Measurements from ENCODE around the gene OR51V1. TPM values are rescaled to one million over a fixed set of nuclear protein-coding genes. Genes with fewer than 3 reads are reported as not detected.

The OR51V1 gene
- total RNA-seq, 4 donors from 2014 or later = not detected

DNA sequence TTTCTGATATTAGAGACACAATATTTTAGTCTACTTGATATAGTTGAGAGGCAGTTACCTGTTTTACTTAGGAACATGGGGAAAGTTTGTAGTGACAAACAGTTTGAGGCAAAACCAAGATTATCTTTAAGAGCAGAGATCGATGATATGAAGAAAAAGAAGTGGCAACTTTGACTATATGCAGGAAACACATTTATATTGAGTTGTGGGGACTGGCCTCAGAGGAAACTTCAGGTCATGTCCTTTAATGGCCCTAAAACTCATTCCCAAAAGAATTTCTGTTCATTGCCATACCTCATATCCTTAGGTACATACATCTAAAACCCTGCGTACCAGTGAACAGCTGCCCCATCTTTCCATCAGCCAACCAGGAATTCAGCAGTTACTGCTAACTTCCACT is 44.7 kb upstream of the OR51V1 start:
- Histone ChIP-seq H3K9me3 (no peaks in the 10 kb centered on the region), H3K27me3 (no peaks in the 10 kb centered on the region), H3K36me3 (no peaks in the 10 kb centered on the region), H3K4me1 (no peaks in the 10 kb centered on the region), H3K27ac (no peak overlapping the region), H3K4me3 (no peak overlapping the region)
- TF ChIP-seq POLR2AphosphoS5 (IDR thresholded peaks at IDR 0.05) = no peak
- TF ChIP-seq, protein P1, sequence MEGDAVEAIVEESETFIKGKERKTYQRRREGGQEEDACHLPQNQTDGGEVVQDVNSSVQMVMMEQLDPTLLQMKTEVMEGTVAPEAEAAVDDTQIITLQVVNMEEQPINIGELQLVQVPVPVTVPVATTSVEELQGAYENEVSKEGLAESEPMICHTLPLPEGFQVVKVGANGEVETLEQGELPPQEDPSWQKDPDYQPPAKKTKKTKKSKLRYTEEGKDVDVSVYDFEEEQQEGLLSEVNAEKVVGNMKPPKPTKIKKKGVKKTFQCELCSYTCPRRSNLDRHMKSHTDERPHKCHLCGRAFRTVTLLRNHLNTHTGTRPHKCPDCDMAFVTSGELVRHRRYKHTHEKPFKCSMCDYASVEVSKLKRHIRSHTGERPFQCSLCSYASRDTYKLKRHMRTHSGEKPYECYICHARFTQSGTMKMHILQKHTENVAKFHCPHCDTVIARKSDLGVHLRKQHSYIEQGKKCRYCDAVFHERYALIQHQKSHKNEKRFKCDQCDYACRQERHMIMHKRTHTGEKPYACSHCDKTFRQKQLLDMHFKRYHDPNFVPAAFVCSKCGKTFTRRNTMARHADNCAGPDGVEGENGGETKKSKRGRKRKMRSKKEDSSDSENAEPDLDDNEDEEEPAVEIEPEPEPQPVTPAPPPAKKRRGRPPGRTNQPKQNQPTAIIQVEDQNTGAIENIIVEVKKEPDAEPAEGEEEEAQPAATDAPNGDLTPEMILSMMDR (IDR thresholded peaks at IDR 0.05) = no peak
- no peak for TF ChIP-seq POLR2A (IDR thresholded peaks at IDR 0.05)
- no peak for TF ChIP-seq EP300 (IDR thresholded peaks at IDR 0.05; ENCODE audit: low read depth)
- WGBS, 2 donors (ENCODE audit: low coverage in 1 of 2) = 76 to 88% methylated on average over 2 of the region's 2 CpGs
- intact Hi-C loops (cut with DNase I; ENCODE audit: low total_unique reads) = no loop called here
- no peak for DNase-seq
- in situ Hi-C loops (cut with MboI; ENCODE audit: low pct_ligation_motif_present in 1 of 4, low pct_unique_long_range_greater_than_20kb in 1 of 4, low sequenced_read_pairs in 3 of 4) = no loop called here

DNA sequence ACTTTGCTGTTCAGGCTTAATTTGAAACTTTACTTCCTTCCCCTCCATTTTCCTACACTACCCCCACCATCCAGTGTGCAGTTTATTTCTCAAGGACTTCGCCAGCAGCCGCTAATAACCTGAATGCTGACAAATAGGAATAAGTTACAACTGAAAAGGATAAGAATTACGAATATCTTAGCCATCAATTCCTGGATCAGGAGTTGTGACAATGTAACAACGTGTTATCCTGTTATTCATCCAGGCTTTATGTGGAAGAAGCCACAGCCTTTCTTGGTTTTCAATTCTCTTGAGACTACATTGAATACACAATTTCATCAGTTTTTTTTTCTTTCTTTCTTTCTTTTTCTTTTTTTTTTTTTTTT is 43.3 kb upstream of the OR51V1 start:
- in situ Hi-C loops (cut with MboI; ENCODE audit: low pct_ligation_motif_present in 1 of 4, low pct_unique_long_range_greater_than_20kb in 1 of 4, low sequenced_read_pairs in 3 of 4) = no loop called here
- no peak for DNase-seq
- Histone ChIP-seq H3K27ac (no peak overlapping the region), H3K27me3 (no peaks in the 10 kb centered on the region), H3K4me1 (no peaks in the 10 kb centered on the region), H3K4me3 (no peak overlapping the region), H3K36me3 (no peaks in the 10 kb centered on the region), H3K9me3 (no peaks in the 10 kb centered on the region)
- TF ChIP-seq POLR2A (IDR thresholded peaks at IDR 0.05) (no peak), POLR2AphosphoS5 (IDR thresholded peaks at IDR 0.05) (no peak), EP300 (IDR thresholded peaks at IDR 0.05; ENCODE audit: low read depth) (no peak)
- TF ChIP-seq, protein P1 (IDR thresholded peaks at IDR 0.05) = no peak
- intact Hi-C loops (cut with DNase I; ENCODE audit: low total_unique reads) = no loop called here
- 70 to 78% methylated on average over 2 to 4 of the region's 4 CpGs for whole genome bisulfite sequencing, 2 donors (ENCODE audit: low coverage in 1 of 2)

DNA sequence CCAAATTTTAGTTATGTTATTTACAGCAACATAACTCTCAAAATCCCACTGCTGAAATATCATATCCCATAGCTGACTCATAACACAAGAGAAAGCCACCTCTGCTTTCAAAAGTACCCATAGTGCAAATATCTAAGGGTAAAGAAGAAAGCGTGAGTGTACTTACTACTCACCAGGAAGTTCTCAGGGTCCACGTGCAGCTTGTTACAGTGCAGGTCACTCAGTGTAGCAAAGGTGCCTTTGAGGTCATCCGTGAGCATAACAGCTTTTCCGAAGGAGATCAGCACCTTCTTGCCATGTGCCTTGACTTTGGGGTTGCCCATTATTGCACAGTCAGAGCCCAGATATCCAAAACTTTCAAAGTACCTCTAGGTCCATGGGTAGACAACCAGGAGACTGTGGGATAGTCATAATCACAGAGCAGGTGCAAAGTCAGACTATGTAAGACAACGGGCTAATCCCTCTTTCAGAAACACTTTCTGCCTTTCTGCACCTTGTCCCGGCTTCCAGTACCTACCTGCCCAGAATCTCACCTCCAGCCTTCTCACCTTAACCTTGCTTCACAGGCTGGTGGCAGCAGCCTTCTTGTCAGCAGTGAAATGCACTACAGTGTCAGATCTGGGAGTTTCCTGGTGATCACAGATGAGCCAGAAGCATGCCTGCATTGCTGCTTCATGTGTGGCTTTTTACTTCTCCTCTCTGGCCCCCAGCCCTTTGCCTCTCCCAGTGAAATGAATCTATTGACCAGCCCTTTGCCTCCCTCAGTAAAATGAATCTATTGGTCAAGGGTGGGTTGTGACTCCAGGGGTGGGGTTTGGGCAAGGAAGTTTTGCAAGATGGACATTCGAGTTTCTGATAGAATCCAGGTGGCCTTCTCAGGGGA is 42.7 kb upstream of the OR51V1 start:
- 63 to 67% methylated on average over 2 to 7 of the region's 7 CpGs for WGBS, 2 donors (ENCODE audit: low coverage in 1 of 2)
- in situ Hi-C loops (cut with MboI; ENCODE audit: low pct_ligation_motif_present in 1 of 4, low pct_unique_long_range_greater_than_20kb in 1 of 4, low sequenced_read_pairs in 3 of 4) = no loop called here
- DNase-seq = no peak
- H3K27me3 ChIP-seq = no peaks in the 10 kb centered on the region
- H3K27ac ChIP-seq = no peak overlapping the region
- H3K9me3 ChIP-seq = no peaks in the 10 kb centered on the region
- H3K36me3 ChIP-seq = no peaks in the 10 kb centered on the region
- H3K4me1 ChIP-seq = no peaks in the 10 kb centered on the region
- TF ChIP-seq POLR2A (IDR thresholded peaks at IDR 0.05) (no peak), POLR2AphosphoS5 (IDR thresholded peaks at IDR 0.05) (no peak), EP300 (IDR thresholded peaks at IDR 0.05; ENCODE audit: low read depth) (no peak)
- TF ChIP-seq, protein P1 (IDR thresholded peaks at IDR 0.05) = no peak
- H3K4me3 ChIP-seq = no peak overlapping the region
- intact Hi-C loops (cut with DNase I; ENCODE audit: low total_unique reads) = no loop called here

DNA sequence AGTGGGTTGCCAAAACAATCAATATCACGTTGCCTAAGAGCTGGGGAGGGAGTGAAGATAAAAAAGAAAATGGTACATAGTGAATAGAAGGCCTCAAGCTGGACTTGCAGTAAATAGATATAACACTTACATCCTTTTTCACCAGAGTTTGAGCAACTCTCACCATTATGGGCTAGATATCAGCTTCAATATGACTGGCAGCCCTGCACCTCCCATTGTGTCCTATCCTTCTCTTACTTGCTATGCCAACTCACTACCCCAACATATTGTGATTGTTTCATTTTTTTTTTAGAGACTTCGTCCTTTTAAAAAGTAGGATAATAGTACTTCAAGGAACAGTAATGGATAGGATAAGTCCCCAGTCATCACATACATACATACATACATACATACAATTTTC is 41.7 kb upstream of the OR51V1 start:
- intact Hi-C loops (cut with DNase I; ENCODE audit: low total_unique reads) (no loop called here), in situ Hi-C loops (cut with MboI; ENCODE audit: low pct_ligation_motif_present in 1 of 4, low pct_unique_long_range_greater_than_20kb in 1 of 4, low sequenced_read_pairs in 3 of 4) (no loop called here)
- TF ChIP-seq POLR2A (IDR thresholded peaks at IDR 0.05) (no peak), EP300 (IDR thresholded peaks at IDR 0.05; ENCODE audit: low read depth) (no peak), POLR2AphosphoS5 (IDR thresholded peaks at IDR 0.05) (no peak)
- TF ChIP-seq, protein P1 (IDR thresholded peaks at IDR 0.05) = no peak
- no peaks in the 10 kb centered on the region for H3K27me3 ChIP-seq
- no peak for DNase-seq
- 53 to 62% methylated on average over 2 of the region's 2 CpGs for WGBS, 2 donors (ENCODE audit: low coverage in 1 of 2)
- no peaks in the 10 kb centered on the region for H3K9me3 ChIP-seq
- no peaks in the 10 kb centered on the region for H3K36me3 ChIP-seq
- no peaks in the 10 kb centered on the region for H3K4me1 ChIP-seq
- no peak overlapping the region for H3K27ac ChIP-seq
- H3K4me3 ChIP-seq = no peak overlapping the region

Data from transverse colon (tissue), 4 donors.